Mucosa of rectum (tissue), 2 donors: Measurements from ENCODE around the gene DMRTC2.
"Not testable (repeated sequence)": the region's sequence is repeated elsewhere in the genome, so short reads cannot be mapped to it uniquely, and the experiment has no call there.

Experiments
- H3K27ac ChIP-seq, 2 donors: one replicate each; pipeline ENCODE4 v1.7.0; 2013; ENCODE audit warnings: inconsistent platforms in 2 of 2, low read depth in 2 of 2, low read length in 2 of 2
- H3K27me3 ChIP-seq, 2 donors: one replicate each; pipeline ENCODE4 v1.7.0; 2013; ENCODE audit warnings: low read length in 2 of 2; ENCODE audit not compliant: control insufficient read depth in 2 of 2, insufficient read depth in 2 of 2
- H3K36me3 ChIP-seq, 2 donors: one replicate each; pipeline ENCODE4 v1.7.0; 2013; ENCODE audit warnings: low read length in 2 of 2; ENCODE audit not compliant: control insufficient read depth in 2 of 2, insufficient read depth in 2 of 2
- H3K4me1 ChIP-seq, 2 donors: one replicate each; pipeline ENCODE4 v1.7.0; 2013; ENCODE audit warnings: low read length in 2 of 2, mild to moderate bottlenecking in 1 of 2; ENCODE audit not compliant: control insufficient read depth in 2 of 2, insufficient read depth in 2 of 2
- H3K4me3 ChIP-seq, 2 donors: one replicate each; pipeline ENCODE4 v1.7.0; 2013; ENCODE audit warnings: low read length in 2 of 2
- H3K9ac ChIP-seq, 2 donors: one replicate each; pipeline ENCODE4 v1.7.0; 2013; ENCODE audit warnings: low read length in 2 of 2, low read depth in 1 of 2, mild to moderate bottlenecking in 1 of 2
- H3K9me3 ChIP-seq, 2 donors: one replicate each; pipeline ENCODE4 v1.7.0; 2013; ENCODE audit warnings: low read length in 2 of 2; ENCODE audit not compliant: control insufficient read depth in 2 of 2
- donor health status: healthy.
- donor health status: Normal muscosa, but diverticular disease.

Gene DMRTC2

DNA sequence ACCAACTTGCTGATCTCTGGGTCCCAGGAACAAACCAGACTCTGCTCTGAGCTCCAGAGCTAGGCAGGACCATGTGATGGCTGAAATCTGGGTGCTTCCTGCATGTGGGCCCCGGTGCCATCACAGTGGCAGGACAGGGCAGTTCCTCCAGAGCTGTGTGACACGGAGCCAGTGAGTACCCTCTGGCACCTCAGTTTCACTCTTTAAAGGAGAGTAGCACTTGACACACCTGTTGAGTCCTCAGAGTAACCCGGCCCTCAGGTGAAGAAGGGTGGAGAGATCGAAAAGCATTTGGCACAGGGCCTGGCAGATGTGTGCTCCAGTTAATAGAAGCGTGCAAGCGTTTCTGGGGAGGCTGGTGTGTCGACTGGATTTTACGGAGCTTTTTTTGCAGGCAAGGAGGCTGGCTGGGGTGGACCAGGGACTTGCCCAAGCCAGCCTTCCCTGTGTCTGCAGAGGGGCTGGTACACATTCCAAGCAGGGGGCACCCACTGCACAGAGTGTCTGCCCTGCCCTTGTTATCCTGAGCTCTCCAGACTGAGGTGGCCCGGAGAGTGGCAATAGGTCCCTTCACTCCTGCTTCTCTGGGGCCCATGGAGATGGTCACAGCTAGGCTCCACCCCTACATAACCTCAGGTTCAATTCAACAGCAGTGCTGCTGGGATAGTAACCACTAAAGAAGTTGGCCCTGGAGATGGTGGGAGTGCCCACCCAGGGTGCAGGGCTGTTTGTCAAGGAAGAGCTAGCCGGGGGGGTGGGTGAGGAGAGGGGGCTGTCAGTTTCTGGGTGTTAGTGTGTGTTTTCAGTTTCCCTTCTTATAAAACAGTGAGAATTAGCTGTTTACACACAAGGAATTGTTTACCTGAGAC is 23.5 kb downstream of the DMRTC2 start:
- Histone ChIP-seq H3K9ac (peak overlapping the region in 1 of 2 donors; percentile 34), H3K4me3 (peak overlapping the region in 1 of 2 donors; percentile 15), H3K27me3 (no peaks in the 10 kb centered on the region), H3K27ac (peak overlapping the region in 1 of 2 donors; percentile 9), H3K9me3 (no peaks in the 10 kb centered on the region), H3K36me3 (peaks cover 47 to 49% of the 10 kb centered on the region in 2 donors), H3K4me1 (peaks cover 35 to 38% of the 10 kb centered on the region in 2 donors)

DNA sequence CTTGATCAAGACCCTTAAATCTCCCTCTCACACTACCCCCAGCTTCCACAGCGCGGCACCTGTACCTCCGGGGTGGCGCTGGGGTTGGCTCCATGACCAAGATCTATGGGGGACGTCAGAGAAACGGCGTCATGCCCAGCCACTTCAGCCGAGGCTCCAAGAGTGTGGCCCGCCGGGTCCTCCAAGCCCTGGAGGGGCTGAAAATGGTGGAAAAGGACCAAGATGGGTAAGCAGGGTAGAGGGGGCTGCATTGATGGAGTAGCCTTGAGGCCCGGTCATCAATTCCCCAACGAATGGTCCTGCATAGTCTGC is 24.1 kb downstream of the DMRTC2 start:
- peaks cover 44 to 45% of the 10 kb centered on the region in 2 donors for H3K36me3 ChIP-seq
- peaks cover 32 to 40% of the 10 kb centered on the region in 2 donors for H3K4me1 ChIP-seq
- no peaks in the 10 kb centered on the region for H3K9me3 ChIP-seq
- H3K9ac ChIP-seq: no peak overlapping the region
- peak overlapping the region in 1 of 2 donors; percentile 9 for H3K27ac ChIP-seq
- no peak overlapping the region for H3K4me3 ChIP-seq
- H3K27me3 ChIP-seq: no peaks in the 10 kb centered on the region

DNA sequence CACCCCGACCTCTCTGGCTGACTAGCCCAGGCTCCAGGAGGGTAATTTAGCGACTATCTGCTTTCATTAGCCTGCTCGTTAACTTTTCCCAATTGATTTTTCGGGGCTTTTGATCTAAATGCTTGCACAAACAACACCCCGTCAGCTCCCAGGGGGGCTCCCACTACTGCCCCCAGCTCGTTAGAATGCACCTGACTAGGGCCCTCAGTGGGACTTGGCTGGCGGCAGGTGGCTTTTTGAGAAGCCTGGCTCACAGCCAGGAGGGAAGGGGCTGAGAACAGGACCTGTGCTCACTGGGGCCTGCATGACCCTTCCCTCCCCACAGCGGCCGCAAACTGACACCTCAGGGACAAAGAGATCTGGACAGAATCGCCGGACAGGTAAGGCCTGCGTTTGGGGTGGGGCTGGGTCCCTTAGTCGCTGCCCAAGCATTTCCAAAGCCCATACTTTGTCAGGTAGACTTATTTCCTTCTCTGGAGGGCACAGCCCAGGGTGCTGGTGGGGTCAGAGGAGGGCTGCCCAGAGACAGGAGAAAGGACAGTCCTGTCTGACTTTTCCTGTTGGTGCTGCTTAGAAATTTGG is 24.6 kb downstream of the DMRTC2 start:
- H3K9ac ChIP-seq: no peak overlapping the region
- H3K36me3 ChIP-seq: peaks cover 39 to 40% of the 10 kb centered on the region in 2 donors
- peak overlapping the region in 1 of 2 donors; percentile 9 for H3K27ac ChIP-seq
- no peak overlapping the region for H3K4me3 ChIP-seq
- no peaks in the 10 kb centered on the region for H3K9me3 ChIP-seq
- no peaks in the 10 kb centered on the region for H3K27me3 ChIP-seq
- peaks cover 30 to 39% of the 10 kb centered on the region in 2 donors for H3K4me1 ChIP-seq

DNA sequence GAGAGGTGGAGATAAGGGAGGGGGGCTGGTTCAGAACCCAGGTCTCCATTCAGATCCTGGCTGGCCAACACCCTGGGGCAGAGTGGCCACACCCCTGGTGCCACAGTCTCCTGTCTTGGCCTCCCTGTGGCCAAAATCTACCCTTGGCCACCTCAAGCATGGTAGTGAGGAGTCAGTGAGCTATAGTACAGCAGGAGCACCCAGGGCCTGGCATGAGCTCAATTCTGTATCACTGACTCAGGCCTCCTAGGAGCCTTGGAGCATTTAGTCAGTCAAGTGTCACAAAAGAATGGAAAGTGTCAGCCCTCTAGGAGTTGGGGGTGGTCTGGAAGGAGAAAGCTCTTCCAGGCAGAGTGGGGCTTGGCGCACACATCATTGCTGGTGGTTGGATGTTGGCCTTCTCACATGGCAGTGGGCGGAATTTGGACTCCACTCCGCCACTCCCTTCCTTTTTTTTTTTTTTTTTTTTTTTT is 25.6 kb downstream of the DMRTC2 start:
- H3K27ac ChIP-seq: peak overlapping the region in 1 of 2 donors; percentile 58
- H3K27me3 ChIP-seq: no peaks in the 10 kb centered on the region
- no peaks in the 10 kb centered on the region for H3K9me3 ChIP-seq
- peaks cover 28 to 35% of the 10 kb centered on the region in 2 donors for H3K4me1 ChIP-seq
- H3K36me3 ChIP-seq: peaks cover 30 to 32% of the 10 kb centered on the region in 2 donors
- H3K4me3 ChIP-seq: peak overlapping the region in 1 of 2 donors; percentile 26
- H3K9ac ChIP-seq: no peak overlapping the region

DNA sequence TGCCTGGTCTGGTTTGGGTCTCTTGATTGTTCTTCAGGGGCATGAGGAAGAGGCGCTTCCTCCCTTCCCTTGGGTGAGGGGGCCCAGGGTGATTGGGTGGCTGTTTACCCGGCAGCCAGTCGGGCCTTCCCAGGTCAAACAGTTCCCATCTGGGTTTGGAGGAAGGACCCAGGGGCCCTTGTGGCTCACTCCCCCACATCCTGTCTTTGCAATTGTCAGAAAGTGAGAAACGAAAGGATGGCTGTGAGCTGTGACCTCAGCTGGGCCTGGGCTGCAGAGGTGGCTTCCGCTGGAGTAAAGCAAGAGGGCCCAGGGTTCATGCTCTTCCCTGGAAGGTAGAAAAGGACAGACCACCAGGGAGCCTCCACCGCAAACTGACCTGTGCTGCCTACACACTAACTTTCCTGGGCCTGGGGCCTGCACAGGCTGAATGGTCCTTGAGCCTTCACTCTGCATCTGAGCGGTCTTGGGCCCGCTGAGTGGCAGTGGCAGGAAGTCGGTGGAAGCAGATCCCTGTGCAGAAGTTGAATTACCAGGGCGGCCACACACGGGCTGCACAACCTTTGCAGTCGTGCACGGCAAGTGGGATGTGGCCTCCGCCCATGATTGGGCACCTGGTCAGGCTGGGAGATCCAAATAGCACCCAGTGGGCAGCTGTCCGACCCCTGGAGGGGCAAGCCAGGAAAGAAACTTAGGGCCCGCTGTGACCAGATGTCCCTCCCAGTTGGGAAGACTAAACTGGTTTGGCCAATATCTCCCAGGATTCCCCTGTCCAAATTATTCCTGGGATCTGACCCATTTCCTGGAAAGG is 26.9 kb downstream of the DMRTC2 start:
- no peaks in the 10 kb centered on the region for H3K9me3 ChIP-seq
- H3K36me3 ChIP-seq: peaks cover 28% of the 10 kb centered on the region in 2 donors
- no peak overlapping the region for H3K4me3 ChIP-seq
- peaks cover 23 to 37% of the 10 kb centered on the region in 2 donors for H3K4me1 ChIP-seq
- H3K9ac ChIP-seq: no peak overlapping the region
- no peaks in the 10 kb centered on the region for H3K27me3 ChIP-seq
- H3K27ac ChIP-seq: peak overlapping the region; percentile 21 to 79

DNA sequence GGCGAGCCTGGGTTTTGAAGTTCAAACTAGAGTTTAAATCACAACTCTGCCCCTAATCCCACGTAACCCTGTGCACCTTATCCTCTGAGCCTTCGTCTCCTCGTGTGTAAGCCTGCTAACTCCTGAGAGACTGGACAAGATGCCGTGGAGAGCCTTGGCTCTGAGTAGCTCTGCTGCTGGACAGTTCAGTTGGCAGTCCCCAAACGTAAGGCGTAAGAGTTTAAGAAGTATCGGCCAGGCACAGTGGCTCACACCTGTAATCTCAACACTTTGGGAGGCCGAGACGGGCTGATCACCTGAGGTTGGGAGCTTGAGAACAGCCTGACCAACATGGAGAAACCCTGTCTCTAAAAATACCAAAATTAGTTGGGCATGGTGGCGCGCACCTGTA is 27.5 kb downstream of the DMRTC2 start:
- no peak overlapping the region for H3K4me3 ChIP-seq
- no peak overlapping the region for H3K9ac ChIP-seq
- H3K36me3 ChIP-seq: peaks cover 28% of the 10 kb centered on the region in 2 donors
- H3K9me3 ChIP-seq: no peaks in the 10 kb centered on the region
- H3K4me1 ChIP-seq: peaks cover 23 to 37% of the 10 kb centered on the region in 2 donors
- peak overlapping the region; percentile 21 to 79 for H3K27ac ChIP-seq
- H3K27me3 ChIP-seq: no peaks in the 10 kb centered on the region

DNA sequence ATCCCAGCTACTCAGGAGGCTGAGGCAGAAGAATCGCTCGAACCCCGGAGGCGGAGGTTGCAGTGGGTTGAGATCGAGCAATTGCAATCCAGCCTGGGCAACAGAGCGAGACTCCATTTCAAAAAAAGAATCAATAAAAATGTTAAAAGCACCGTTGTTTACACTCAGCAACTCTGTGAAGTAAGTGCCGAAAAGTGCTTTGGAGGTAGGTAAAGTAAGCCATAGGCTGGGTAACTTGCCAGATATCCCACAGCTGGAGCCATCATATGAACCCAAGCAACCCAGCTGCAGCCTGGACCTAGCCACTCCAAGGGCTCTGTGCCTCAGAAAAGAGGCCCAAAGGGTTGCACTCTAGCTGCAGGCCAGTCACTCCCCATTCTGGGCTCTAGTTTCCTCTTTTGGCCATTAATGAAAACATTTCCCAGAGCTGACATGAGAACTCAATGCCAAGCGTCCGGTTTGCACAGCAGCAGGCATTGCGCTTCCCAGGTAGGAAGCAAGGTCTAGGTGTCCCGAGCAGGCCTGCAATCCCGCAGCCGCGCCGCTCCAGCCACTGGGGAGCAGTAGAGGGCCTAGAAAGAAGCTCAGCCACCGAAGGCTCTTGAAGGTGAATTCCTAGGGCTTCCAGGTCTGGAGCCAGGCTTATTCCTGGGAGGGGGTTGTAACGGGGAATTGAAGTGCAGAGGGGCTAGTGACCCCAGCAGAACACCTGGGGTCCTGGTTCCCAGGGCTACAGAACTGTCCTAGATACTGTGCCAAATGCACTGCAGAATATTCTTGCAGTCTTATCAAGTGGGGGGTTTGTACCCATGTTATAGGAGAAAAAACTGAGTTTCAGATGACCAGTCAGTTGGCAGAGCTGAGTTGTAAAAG is 28.2 kb downstream of the DMRTC2 start:
- no peak overlapping the region for H3K4me3 ChIP-seq
- peak overlapping the region in 1 of 2 donors; percentile 79 for H3K27ac ChIP-seq
- peaks cover 18 to 34% of the 10 kb centered on the region in 2 donors for H3K4me1 ChIP-seq
- H3K36me3 ChIP-seq: peaks cover 27 to 28% of the 10 kb centered on the region in 2 donors
- no peaks in the 10 kb centered on the region for H3K9me3 ChIP-seq
- H3K9ac ChIP-seq: peak overlapping the region in 1 of 2 donors; percentile 33
- no peaks in the 10 kb centered on the region for H3K27me3 ChIP-seq

DNA sequence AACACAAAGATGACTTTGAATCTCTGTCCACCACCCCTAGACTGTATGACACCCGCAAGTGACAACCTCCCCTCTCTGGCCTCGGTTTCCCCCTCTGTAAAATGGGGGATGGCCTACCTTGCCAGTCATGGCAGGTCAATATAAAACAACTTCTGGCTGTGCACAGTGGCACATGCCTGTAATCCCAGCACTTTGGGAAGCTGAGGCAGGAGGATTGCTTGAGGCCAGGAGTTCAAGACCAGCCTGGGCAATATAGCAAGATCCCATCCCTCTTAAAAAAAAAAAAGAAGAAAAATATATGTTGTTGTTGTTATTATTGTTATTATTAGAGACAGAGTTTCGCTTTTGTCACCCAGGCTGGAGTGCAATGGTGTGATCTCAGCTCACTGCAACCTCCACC is 31.1 kb downstream of the DMRTC2 start:
- Histone ChIP-seq H3K36me3 (peaks cover 6 to 11% of the 10 kb centered on the region in 2 donors), H3K27ac (peak overlapping the region; percentile 48 to 79), H3K4me1 (peaks cover 3 to 26% of the 10 kb centered on the region in 2 donors)
- not testable (repeated sequence) for H3K9me3 ChIP-seq, H3K27me3 ChIP-seq, H3K9ac ChIP-seq, H3K4me3 ChIP-seq
